HG02623 (cell line): ENCODE data around the gene SLX9.
"Not testable (repeated sequence)": the region's sequence is repeated elsewhere in the genome, so short reads cannot be mapped to it uniquely, and the experiment has no call there.

Experiments used
- ATAC-seq: cut with Tn5 transposase; IDR thresholded peaks from one replicate; pipeline ENCODE4 v1.9.1; 2021; ENCODE audit warnings: moderate library complexity; ENCODE audit not compliant: unreplicated experiment

Gene SLX9

GRCh38 chr21:44974676-44975075 is 34.8 kb downstream of the SLX9 start:
- no peak for ATAC-seq

GRCh38 chr21:44975720-44976555 is 36.1 kb downstream of the SLX9 start:
- ATAC-seq: no peak

GRCh38 chr21:44976556-44977393 is 36.9 kb downstream of the SLX9 start:
- not testable (repeated sequence) for ATAC-seq

- no peak for ATAC-seq
These were observed 37.9 kb downstream of the SLX9 start for GRCh38 chr21:44977616-44978340.

- no peak for ATAC-seq
These were observed 40.1 kb downstream of the SLX9 start for GRCh38 chr21:44979687-44980561.

GRCh38 chr21:44980562-44981489 is 41.0 kb downstream of the SLX9 start:
- no peak for ATAC-seq

GRCh38 chr21:44982558-44983250 is 42.9 kb downstream of the SLX9 start:
- no peak for ATAC-seq

GRCh38 chr21:44983421-44984206 is 43.8 kb downstream of the SLX9 start:
- no peak for ATAC-seq

- ATAC-seq: no peak
These were observed 44.6 kb downstream of the SLX9 start for GRCh38 chr21:44984428-44984791.

- ATAC-seq: no peak
These were observed 45.1 kb downstream of the SLX9 start for GRCh38 chr21:44984792-44985440.

- ATAC-seq: no peak
These were observed 45.9 kb downstream of the SLX9 start for GRCh38 chr21:44985441-44986401.

GRCh38 chr21:44986471-44987291 is 46.9 kb downstream of the SLX9 start:
- ATAC-seq: no peak

- ATAC-seq: no peak
These were observed 47.6 kb downstream of the SLX9 start for GRCh38 chr21:44987301-44987885.

GRCh38 chr21:44987886-44988606 is 48.2 kb downstream of the SLX9 start:
- ATAC-seq: no peak
